Lower lobe of right lung (tissue), 2 donors: ENCODE results near the gene AFAP1. TPM values are rescaled to one million over a fixed set of nuclear protein-coding genes. Genes with fewer than 3 reads are reported as not detected.

Source experiments
- ATAC-seq, 2 donors: fragments of 200-7000 bp; cut with Tn5 transposase; one replicate each; pipeline ENCODE4 v1.9.1; 2020 to 2022; ENCODE audit warnings: mild to moderate bottlenecking in 2 of 2, moderate library complexity in 2 of 2
- DNase-seq: peaks from one replicate; pipeline ENCODE4 v3.0.0-alpha.2; 2020
- H3K27ac ChIP-seq: fragments of 200-600 bp; one replicate; pipeline ENCODE4 v1.8.0; 2022
- H3K27me3 ChIP-seq: fragments of 200-600 bp; one replicate; pipeline ENCODE4 v1.8.0; 2022; ENCODE audit warnings: low read depth
- H3K36me3 ChIP-seq: fragments of 200-600 bp; one replicate; pipeline ENCODE4 v1.8.0; 2022; ENCODE audit warnings: mild to moderate bottlenecking
- H3K4me1 ChIP-seq: fragments of 200-600 bp; one replicate; pipeline ENCODE4 v1.8.0; 2022
- H3K4me3 ChIP-seq: fragments of 200-600 bp; one replicate; pipeline ENCODE4 v1.8.0; 2022; ENCODE audit warnings: mild to moderate bottlenecking
- H3K9me3 ChIP-seq: fragments of 200-600 bp; one replicate; pipeline ENCODE4 v1.8.0; 2022
- intact Hi-C: fragments of 100-400 bp; cut with DNase I; formaldehyde crosslinking; loops from one replicate; pipeline ENCODE4 v1.11.0; 2022
- total RNA-seq: library from RNA; stranded (reverse); fragmentation: NEBNext Ultra II Directional; extraction: Animal tissue kit (Norgen Biotek cat#: 25700); gene quantifications from one replicate; pipeline ENCODE4 v1.2.1, GENCODE V29; 2021
- TF ChIP-seq, protein P1 (sequence below): fragments of 200-600 bp; IDR thresholded peaks from one replicate; pipeline ENCODE4 v1.8.0; 2022; ENCODE audit warnings: antibody characterized with exemption, mild to moderate bottlenecking
- donor health status: DM: no; HTN: yes; CAD: no; lungs with severe emphysema.

The AFAP1 gene
- total RNA-seq, 1 donor from 2014 or later = 21.0 TPM

DNA sequence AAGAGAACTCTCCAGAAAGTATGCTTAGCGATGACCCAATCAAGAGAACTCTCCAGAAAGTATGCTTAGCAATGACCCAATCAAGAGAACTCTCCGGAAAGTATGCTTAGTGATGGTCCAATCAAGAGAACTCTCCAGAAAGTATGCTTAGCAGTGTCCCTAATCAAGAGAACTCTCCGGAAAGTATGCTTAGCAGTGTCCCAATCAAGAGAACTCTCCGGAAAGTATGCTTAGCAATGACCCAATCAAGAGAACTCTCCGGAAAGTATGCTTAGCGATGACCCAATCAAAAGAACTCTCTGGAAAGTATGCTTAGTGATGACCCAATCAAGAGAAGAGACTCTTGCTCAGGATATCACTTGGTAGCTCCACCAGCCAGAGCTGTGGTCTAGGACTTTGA, 92.5 kb downstream of the AFAP1 start:
- intact Hi-C loops = no loop called here
- Histone ChIP-seq H3K4me3 (no peak overlapping the region), H3K36me3 (peaks cover 15% of the 10 kb centered on the region), H3K27me3 (no peaks in the 10 kb centered on the region), H3K4me1 (peaks cover 22% of the 10 kb centered on the region), H3K9me3 (no peaks in the 10 kb centered on the region), H3K27ac (no peak overlapping the region)
- TF ChIP-seq, protein P1, sequence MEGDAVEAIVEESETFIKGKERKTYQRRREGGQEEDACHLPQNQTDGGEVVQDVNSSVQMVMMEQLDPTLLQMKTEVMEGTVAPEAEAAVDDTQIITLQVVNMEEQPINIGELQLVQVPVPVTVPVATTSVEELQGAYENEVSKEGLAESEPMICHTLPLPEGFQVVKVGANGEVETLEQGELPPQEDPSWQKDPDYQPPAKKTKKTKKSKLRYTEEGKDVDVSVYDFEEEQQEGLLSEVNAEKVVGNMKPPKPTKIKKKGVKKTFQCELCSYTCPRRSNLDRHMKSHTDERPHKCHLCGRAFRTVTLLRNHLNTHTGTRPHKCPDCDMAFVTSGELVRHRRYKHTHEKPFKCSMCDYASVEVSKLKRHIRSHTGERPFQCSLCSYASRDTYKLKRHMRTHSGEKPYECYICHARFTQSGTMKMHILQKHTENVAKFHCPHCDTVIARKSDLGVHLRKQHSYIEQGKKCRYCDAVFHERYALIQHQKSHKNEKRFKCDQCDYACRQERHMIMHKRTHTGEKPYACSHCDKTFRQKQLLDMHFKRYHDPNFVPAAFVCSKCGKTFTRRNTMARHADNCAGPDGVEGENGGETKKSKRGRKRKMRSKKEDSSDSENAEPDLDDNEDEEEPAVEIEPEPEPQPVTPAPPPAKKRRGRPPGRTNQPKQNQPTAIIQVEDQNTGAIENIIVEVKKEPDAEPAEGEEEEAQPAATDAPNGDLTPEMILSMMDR = no peak
- DNase-seq = no peak
- ATAC-seq = no peak

DNA sequence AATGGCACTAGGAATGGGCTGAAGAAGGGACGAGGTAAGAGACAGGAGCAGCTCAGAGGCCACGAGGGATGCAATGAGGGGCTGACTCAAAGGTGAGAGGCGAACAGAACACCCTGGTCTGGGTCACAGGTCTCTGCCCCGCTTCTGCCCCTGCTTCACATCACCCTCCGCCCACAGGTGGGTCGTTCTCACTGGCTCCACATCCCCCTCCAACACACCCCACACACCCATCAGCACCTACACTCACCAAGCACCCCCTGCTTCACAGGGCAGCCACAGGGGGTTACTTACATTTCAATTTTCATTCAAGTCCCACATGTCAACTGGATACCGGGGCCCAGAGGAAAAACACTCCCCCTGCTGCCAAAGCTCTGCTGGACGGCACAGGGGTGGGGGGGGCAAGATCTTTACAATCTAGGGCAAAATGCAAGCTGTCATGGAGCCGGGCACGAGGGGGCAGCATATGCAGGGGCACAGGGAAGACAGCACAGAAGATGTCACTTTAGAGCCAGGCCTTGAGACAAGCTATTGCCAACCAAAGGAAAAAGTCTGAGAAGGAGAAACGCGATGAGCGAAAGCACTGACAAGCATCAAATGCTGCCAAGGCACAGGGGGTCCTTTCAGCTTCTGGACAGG, 94.0 kb downstream of the AFAP1 start:
- intact Hi-C loops = no loop called here
- Histone ChIP-seq H3K27ac (no peak overlapping the region), H3K27me3 (no peaks in the 10 kb centered on the region), H3K4me1 (peaks cover 35% of the 10 kb centered on the region), H3K36me3 (peaks cover 12% of the 10 kb centered on the region), H3K9me3 (no peaks in the 10 kb centered on the region), H3K4me3 (no peak overlapping the region)
- TF ChIP-seq, protein P1 = no peak
- ATAC-seq (no peak), DNase-seq (no peak)

DNA sequence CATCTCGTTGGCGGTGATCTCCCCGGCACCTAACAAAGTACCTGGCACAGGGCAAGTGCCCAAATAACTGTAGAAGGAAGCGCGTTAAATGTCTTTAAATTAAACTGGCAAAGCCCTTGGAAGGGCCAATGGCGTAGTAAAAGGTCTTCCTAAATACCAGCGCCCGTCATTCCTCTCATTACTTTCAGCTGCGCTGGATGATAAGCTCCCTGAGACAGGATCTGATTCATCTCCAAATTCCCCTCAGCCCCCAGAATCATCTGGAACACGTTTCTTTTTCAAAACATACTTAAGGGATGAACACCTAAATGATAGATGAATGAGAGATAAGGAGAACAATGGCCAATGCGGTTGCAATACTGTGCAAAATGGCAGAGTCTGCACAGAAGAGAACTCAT, 95.1 kb downstream of the AFAP1 start:
- DNase-seq (no peak), ATAC-seq (no peak)
- H3K36me3 ChIP-seq = peaks cover 5% of the 10 kb centered on the region
- TF ChIP-seq, protein P1 = no peak
- peak overlapping the region; percentile 2 for H3K27ac ChIP-seq
- no peaks in the 10 kb centered on the region for H3K9me3 ChIP-seq
- intact Hi-C loops = no loop called here
- peaks cover 35% of the 10 kb centered on the region for H3K4me1 ChIP-seq
- no peaks in the 10 kb centered on the region for H3K27me3 ChIP-seq
- no peak overlapping the region for H3K4me3 ChIP-seq

DNA sequence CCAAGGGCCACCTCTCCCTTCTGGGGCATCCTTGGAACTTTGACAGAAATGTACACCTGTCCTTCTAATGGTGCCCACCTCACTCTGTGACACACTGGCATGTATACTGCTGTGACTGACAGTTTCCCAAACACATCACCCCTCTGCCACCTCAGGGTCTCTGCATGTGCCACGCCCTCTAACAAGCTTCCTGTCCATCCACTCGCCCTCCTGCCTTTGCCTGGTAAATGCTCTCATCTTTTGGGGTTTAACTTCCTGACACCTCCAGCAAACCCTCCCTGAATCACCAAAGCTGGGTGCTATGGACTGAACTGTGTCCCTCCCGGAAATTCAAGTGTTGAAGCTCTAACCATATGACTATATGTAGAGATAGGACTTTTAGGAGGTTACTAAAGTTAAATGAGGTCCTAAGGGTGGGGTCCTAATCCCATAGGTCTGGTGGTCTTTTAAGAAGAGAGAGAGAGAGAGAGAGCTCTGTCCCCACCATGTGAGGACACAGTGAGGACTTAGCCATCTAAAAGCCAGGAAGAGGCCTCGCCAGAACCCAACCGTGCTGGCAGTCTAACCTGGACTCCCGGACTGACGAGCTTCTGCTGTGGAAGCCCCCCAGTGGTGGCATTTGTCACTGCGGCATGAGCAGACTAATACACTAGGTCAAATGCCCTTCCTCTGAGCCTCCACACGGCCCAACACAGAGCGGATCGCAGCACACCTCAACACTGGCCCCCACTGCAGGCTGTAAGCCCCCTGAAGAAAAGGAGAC, 95.6 kb downstream of the AFAP1 start:
- no peak overlapping the region for H3K4me3 ChIP-seq
- TF ChIP-seq, protein P1 = peak; percentile 66
- peaks cover 35% of the 10 kb centered on the region for H3K4me1 ChIP-seq
- no peaks in the 10 kb centered on the region for H3K9me3 ChIP-seq
- DNase-seq (peak; percentile 83), ATAC-seq (peak; percentile 82 to 86)
- peaks cover 5% of the 10 kb centered on the region for H3K36me3 ChIP-seq
- intact Hi-C loops = no loop called here
- H3K27me3 ChIP-seq = no peaks in the 10 kb centered on the region
- H3K27ac ChIP-seq = peak overlapping the region; percentile 69

DNA sequence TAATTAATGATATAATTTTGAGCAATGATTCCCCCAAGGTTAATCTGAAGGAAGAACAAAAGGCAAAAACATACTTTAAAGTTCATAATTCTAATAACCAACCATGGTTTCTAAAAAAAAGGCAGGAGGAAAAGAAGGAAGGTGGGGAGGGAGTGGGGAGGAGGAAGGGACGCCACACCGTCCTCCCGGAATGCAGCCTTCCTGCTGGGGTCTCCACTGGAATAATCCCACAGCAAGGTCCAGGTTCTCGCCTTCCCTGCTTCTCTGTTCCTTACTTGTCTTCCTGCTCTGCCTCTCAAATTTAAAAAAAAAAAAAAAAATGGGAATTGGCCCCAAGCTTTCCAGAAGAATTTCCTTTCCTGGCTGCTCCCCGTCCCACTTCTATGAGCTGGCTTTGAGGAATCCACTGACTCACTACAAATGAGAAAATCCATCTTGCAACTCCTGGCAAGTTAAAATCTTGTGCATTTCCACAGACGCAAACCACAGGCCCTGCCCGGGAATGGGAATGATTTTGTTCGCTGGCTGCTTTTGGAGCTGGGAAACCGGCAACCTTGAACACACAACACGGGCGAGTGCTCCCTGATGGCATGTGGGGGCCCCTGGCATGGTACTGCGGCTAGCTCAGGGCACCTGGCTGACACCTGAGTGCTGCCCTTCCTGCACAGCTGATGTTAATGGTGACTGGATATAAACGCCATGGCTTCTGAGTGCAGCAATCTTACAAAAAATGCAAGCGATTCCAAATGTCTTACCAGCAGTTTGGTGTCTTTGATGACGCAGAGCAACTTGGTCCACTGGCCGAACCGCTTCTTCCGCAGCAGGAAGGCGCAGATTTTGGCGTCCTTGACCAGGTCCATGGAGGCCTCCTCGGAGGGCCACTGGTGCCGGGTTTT, 97.0 kb downstream of the AFAP1 start:
- peaks cover 35% of the 10 kb centered on the region for H3K4me1 ChIP-seq
- H3K27me3 ChIP-seq = no peaks in the 10 kb centered on the region
- H3K4me3 ChIP-seq = no peak overlapping the region
- ATAC-seq = peak; percentile 40 to 50
- intact Hi-C loops = no loop called here
- peaks cover 5% of the 10 kb centered on the region for H3K36me3 ChIP-seq
- TF ChIP-seq, protein P1 = no peak
- H3K9me3 ChIP-seq = no peaks in the 10 kb centered on the region
- no peak for DNase-seq
- peak overlapping the region; percentile 69 for H3K27ac ChIP-seq
